Measurements from ENCODE around the gene UCP3. TPM values are rescaled to one million over a fixed set of nuclear protein-coding genes. Genes with fewer than 3 reads are reported as not detected.

Gene UCP3
- total and polyA plus RNA-seq, 7 donors, result 8.9 to 587 (median 202) TPM

- Histone ChIP-seq H3K9me3 (no peaks in the 10 kb centered on the region), H3K27ac (no peak overlapping the region), H3K27me3 (ENCODE audit: insufficient read depth in 3 of 3, low read length in 2 of 3) (no peaks in the 10 kb centered on the region), H3K36me3 (ENCODE audit: insufficient read depth in 1 of 2, low read depth in 1 of 2) (peaks cover 0 to 5% of the 10 kb centered on the region in 2 donors), H3K4me3 (no peak overlapping the region), H3K4me1 (peaks cover 41% of the 10 kb centered on the region)
- TF ChIP-seq, protein P1, sequence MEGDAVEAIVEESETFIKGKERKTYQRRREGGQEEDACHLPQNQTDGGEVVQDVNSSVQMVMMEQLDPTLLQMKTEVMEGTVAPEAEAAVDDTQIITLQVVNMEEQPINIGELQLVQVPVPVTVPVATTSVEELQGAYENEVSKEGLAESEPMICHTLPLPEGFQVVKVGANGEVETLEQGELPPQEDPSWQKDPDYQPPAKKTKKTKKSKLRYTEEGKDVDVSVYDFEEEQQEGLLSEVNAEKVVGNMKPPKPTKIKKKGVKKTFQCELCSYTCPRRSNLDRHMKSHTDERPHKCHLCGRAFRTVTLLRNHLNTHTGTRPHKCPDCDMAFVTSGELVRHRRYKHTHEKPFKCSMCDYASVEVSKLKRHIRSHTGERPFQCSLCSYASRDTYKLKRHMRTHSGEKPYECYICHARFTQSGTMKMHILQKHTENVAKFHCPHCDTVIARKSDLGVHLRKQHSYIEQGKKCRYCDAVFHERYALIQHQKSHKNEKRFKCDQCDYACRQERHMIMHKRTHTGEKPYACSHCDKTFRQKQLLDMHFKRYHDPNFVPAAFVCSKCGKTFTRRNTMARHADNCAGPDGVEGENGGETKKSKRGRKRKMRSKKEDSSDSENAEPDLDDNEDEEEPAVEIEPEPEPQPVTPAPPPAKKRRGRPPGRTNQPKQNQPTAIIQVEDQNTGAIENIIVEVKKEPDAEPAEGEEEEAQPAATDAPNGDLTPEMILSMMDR (IDR thresholded peaks at IDR 0.05), result no peak
- WGBS, 3 donors, result 90 to 95% (median 91%) methylated on average over 2 of the region's 2 CpGs
- ATAC-seq (no peak), DNase-seq (no peak)
- intact Hi-C loops (cut with DNase I), result loop anchor here in 1 of 2 donors (5.0 kb wide), 1 partner anchor 57 kb away; no protein-coding TSS in a partner anchor
Observed at GRCh38 chr11:74014880-74015279, 6.0 kb upstream of the UCP3 start.

DNA sequence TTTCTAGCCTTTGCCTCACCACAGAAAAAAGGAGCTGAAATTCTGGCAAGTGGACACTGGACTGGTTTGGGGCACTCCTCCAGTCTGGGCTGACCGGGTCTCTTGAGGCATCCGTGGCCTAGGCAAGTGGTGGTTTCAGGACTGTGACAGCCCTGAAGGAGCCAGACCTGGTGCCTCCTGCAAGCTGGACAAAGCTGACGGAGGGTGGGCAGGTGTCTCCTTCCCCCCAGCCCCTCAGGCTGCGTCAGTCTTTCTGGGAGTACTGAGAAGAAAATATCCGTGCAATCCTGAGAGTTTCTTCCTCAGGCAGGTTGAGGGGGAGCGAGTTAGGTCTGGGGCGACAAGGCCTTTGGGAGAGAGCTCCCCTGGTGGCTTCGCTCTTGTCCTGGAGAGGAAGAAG is 4.3 kb upstream of the UCP3 start:
- intact Hi-C loops (cut with DNase I), result loop anchor here in 1 of 2 donors (5.0 kb wide), 1 partner anchor 59 kb away; no protein-coding TSS in a partner anchor
- peaks cover 0 to 5% of the 10 kb centered on the region in 2 donors for H3K36me3 ChIP-seq (ENCODE audit: insufficient read depth in 1 of 2, low read depth in 1 of 2)
- no peak for ATAC-seq

DNA sequence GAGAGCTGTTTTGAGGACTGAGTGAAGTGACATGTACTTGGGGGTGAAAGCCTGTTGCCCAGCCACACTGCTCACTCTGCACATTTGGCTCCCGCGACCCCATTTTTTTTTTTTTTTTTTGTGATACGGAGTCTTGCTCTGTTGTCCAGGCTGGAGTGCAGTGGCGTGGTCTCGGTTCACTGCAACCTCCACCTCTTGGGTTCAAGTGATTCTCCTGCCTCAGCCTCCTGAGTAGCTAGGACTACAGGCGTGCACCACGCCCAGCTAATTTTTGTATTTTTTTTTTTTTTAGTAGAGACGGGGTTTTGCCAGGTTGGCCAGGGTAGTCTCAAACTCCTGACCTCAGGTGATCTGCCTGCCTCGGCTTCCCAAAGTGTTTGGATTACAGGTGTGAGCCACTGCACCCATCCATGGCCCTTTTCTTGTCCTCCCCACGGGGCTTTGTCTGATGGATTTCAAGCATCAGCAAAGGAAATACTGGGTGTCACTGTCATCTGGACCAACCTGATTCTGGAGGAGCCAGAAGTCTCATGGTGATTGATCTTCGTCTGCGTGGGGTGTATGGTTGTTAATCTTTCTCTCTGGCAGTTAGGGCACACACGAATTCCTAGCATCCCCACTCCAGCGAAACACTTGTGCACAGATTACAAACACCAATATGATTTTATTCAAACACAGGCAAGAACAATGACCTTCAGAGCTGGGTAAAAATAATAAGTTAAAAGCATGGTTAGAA is 3.4 kb upstream of the UCP3 start:
- WGBS, 3 donors, result 87 to 97% (median 88%) methylated on average over 13 to 14 of the region's 14 CpGs
- H3K4me1 ChIP-seq, result peaks cover 25% of the 10 kb centered on the region
- H3K27me3 ChIP-seq (ENCODE audit: insufficient read depth in 3 of 3, low read length in 2 of 3), result no peaks in the 10 kb centered on the region
- no peak overlapping the region for H3K4me3 ChIP-seq
- DNase-seq (no peak), ATAC-seq (no peak)
- no peaks in the 10 kb centered on the region for H3K9me3 ChIP-seq
- TF ChIP-seq, protein P1 (IDR thresholded peaks at IDR 0.05), result no peak
- no peak overlapping the region for H3K27ac ChIP-seq
- intact Hi-C loops (cut with DNase I), result loop anchor here in 1 of 2 donors (5.0 kb wide), 1 partner anchor 60 kb away; no protein-coding TSS in a partner anchor
- peaks cover 0 to 5% of the 10 kb centered on the region in 2 donors for H3K36me3 ChIP-seq (ENCODE audit: insufficient read depth in 1 of 2, low read depth in 1 of 2)

More for the DNA sequence above, 4.3 kb upstream of the UCP3 start:
- no peak overlapping the region for H3K4me3 ChIP-seq
- TF ChIP-seq, protein P1 (IDR thresholded peaks at IDR 0.05), result no peak
- H3K27ac ChIP-seq, result no peak overlapping the region
- H3K4me1 ChIP-seq, result peaks cover 34% of the 10 kb centered on the region
- DNase-seq, result no peak
- H3K9me3 ChIP-seq, result no peaks in the 10 kb centered on the region
- H3K27me3 ChIP-seq (ENCODE audit: insufficient read depth in 3 of 3, low read length in 2 of 3), result no peaks in the 10 kb centered on the region
- 93 to 94% (median 94%) methylated on average over 8 of the region's 8 CpGs for WGBS, 3 donors

GRCh38 chr11:74011360-74012073 is 2.6 kb upstream of the UCP3 start:
- WGBS, 3 donors, result 34 to 77% (median 57%) methylated on average over 8 of the region's 8 CpGs
- intact Hi-C loops (cut with DNase I), result loop anchor here in 1 of 2 donors (5.0 kb wide), 1 partner anchor 61 kb away; no protein-coding TSS in a partner anchor

More at GRCh38 chr11:74011360-74012073, 2.6 kb upstream of the UCP3 start:
- peak overlapping the region; percentile 98 for H3K27ac ChIP-seq
- H3K27me3 ChIP-seq (ENCODE audit: insufficient read depth in 3 of 3, low read length in 2 of 3), result no peaks in the 10 kb centered on the region
- ATAC-seq (no peak), DNase-seq (no peak)
- H3K9me3 ChIP-seq, result no peaks in the 10 kb centered on the region
- H3K4me1 ChIP-seq, result peaks cover 28% of the 10 kb centered on the region
- no peak overlapping the region for H3K4me3 ChIP-seq
- peaks cover 0 to 7% of the 10 kb centered on the region in 2 donors for H3K36me3 ChIP-seq (ENCODE audit: insufficient read depth in 1 of 2, low read depth in 1 of 2)
- TF ChIP-seq, protein P1 (IDR thresholded peaks at IDR 0.05), result no peak
